ENCODE results near the gene GUCA2A.

The GUCA2A gene

GRCh38 chr1:42176902-42177519 is 12.5 kb upstream of the GUCA2A start:
- peak; percentile 43 for DNase-seq

DNA sequence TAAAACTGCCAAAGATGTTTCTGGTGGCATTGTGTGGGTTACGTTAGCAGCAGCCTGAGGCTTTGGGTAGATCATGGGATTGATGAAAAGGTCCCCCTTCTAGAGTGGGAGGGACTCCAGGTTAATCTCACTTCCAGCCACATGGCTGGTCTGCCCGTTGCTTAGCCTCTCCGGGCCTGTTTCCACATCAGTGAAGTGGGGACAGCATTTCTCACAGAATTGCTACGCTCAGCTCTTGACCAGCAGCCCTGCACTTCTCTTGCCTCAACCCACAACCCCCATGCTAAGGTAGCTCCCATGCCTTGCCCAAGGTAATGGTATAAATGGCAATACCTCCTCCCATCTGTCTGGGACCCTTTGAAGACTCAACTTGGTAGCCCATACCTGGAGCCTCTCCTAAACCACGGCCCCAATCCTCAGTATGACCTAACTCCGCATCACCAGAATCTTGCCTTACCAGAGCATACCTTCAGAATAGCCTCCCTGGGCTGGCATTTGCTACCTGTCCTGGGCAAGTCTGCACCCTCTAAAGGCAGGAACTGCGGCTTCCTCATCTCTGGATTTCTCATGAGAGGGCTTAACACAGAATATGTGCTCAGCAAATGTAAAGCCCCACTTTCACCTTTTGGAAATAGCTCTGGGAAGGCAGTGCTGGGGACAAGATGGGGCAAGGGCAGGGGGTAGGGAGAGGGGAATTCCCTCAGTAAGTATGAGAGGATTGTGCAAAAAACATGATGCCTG is 10.9 kb upstream of the GUCA2A start:
- no peak for DNase-seq

- no peak for DNase-seq
Observed at GRCh38 chr1:42173961-42174735, 9.6 kb upstream of the GUCA2A start.

GRCh38 chr1:42173155-42173933 is 8.8 kb upstream of the GUCA2A start:
- peak; percentile 65 for DNase-seq

DNA sequence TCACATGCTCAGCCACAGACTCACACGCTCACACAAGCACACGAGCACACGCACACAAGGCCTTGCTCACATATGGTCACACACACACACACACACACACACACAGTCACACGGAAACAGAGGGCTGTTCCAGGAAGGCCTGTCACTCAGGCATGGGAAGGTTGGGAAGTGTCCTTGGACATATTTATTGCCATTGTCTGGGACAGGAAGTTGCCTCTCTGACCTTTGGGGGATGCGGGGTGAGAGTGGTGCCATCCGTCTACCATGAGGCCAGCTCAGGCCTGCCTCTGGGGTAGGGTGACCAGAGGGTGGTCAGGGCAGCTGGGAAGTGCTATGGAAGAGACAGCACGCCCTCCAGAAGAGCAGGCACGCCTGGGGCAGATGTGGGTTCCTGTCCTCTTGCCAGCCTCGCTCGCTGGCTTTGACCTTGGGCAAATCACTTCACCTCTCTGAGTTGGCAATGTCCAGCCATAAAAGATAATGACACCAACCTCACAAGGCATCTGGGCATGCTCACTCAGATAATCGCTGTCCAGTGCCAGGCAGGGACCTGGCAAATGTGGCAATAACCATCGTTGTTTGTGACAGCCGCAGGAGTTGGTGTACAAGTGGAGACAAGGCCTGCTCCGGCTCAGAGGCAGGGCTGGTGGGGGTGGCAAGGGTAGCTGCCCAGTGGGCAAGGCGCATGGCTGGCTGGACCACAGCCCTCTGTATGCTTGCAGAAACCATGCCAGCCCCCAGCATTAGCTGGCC is 8.0 kb upstream of the GUCA2A start:
- no peak for DNase-seq

DNA sequence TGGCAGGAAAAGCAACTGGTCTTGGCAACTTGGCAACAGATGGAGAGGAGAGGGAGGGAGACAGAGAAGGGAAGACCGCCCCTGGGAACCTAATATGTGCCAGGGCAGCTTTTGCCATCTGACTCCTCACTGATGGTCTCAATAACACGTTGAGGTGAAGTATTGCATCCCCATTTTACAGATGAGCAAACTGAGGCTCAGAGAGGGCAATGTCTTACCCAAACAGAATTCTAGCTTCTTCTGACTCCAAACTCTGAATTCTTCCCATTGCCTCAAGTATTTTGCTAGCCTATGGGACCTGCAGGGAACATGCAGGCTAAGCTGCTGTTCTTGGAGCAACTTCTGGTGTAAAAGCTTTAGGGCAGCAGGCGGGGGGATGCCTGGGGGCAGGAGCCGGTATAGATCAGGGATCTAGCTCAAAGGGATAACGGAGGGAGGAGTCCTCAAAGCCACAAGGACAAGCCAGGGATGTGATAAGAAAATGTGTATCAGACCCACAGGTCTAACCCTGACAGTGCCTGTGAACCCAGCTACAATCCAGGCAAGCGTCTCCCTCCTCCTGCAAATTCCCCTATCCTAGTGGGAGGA is 7.2 kb upstream of the GUCA2A start:
- no peak for DNase-seq

DNA sequence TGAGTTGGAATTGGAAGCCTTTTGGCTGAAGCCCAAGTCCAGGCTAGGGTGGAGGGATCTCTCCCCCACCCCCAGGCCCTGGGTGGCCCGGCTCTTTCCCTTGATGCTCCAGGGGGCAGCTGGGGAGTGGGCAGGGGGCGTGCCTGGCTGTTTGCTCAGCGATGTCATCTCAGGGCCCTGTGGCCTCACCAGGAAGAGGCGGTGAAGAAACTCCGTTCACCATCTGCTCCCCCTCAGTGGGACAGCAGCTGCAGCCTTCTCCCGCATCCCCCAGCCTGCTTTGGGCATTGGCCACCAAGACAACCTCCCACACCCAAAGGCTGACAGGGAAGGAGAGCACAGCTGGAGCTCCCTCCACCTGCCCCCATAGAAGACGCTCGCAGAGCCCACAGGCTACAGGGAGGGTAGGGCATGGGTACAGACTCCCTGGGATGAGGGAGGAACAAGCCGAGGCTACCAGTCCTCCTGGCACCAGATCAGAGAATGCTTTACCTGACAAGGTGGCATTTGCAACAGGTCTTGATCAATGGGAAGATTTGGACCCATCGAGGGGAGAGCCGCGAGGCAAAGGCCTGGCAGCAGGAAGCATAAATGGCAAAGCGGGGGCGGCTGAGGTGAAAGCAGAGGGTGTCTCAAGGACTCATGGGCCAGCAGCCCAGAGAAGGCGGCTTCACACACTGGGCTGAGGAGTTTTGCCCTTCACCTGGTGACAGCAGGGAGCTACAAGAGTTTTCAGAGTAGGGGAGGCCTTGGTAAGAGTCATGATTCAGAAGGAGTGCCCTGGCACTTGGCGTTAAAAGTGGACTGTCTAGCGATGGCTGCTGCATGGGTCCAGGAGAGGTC is 6.5 kb upstream of the GUCA2A start:
- DNase-seq: no peak

DNA sequence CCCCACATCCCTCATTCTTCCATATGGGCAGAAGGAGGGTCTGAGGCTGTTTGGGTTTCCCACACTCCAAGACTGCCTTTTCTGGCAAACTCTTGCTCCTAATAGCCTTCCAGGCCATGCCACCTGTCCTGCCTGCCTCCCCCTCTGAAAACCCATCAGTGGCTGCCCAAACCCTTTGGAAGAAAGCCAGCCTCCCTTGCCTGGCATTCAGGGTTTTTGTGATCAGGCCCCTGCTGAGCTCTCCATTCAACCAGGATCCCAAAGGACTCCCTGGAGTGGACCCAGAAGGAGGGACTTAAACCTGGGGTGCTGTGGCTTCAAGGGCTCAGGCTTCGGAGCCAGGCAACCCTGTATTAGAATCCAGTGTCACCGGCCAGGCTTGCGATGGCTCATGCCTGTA is 4.2 kb upstream of the GUCA2A start:
- DNase-seq: no peak

DNA sequence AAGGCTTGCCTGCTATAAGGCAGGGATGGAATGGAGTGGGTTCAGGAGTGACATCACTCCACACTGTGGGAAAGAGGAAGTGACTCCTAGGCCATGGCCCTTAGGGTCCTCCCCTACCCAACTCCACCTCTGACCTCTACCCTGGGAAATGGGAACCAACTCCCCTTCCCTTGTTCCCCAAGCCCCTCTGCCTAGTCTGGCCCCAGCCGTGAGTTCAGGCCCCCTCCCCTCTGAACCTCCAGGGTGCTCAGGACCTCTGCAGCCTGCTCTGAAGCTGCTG is 3.8 kb upstream of the GUCA2A start:
- DNase-seq: peak; percentile 77

DNA sequence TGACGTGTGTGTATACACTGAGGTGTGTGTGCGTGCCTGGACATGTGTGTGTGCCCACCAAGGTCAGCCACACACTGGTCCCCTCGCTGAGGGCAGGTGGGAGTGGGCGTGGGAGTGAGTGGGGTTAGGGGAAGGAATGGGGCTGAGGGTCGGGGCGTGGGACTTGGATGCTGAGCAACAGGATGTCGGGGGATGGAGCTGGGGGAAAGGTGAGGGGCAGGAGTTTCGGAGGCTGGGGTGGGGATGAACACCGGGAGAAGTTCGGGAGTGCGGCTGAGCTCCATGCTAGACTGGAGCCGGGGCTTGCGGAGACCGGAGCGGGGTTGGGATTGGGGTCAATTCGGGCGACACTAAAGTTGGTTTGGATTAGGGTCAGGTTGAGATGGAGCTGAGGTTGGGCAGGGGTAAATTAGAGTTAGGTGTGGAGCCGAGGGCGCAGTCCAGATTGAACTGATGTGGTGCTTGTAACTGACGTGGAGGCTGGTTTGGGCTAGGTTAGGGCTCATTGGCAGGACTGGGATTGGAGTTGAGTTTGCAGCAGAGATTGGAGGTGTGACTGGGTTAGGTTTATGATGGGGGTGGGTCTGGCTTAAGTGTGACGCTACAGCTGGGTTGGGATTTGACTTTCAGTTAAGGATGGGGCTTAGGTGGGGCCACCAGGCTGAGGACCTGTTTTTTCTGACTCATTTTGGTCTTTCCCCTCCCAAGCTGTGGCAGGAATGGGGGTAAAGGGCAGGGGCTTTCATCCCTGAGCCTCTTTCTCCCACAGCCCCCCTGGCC is 3.3 kb upstream of the GUCA2A start:
- no peak for DNase-seq

- DNase-seq: no peak
Observed at GRCh38 chr1:42165511-42166210, 1.1 kb upstream of the GUCA2A start.

GRCh38 chr1:42163536-42164503 is 725 bp downstream of the GUCA2A start:
- DNase-seq: no peak

DNA sequence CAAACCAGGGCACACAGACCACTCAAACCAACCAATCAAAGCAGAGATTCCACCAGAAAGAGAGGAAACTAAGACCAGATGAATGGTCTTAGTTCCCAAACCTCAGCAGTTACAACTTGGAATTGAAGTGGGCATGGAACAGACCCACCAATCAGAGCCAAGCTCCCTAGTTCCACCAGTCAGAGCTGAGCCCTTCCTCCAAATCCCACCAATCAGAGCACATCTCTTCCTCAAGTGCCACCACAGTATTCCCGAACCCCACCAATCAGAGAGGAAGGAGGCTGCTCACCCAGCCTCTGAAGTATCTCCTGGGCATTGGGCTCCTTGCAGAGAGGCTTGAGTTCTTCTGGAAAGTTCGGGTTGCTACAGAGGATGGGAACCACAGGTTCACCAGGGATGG is 1.4 kb downstream of the GUCA2A start:
- DNase-seq: no peak

DNA sequence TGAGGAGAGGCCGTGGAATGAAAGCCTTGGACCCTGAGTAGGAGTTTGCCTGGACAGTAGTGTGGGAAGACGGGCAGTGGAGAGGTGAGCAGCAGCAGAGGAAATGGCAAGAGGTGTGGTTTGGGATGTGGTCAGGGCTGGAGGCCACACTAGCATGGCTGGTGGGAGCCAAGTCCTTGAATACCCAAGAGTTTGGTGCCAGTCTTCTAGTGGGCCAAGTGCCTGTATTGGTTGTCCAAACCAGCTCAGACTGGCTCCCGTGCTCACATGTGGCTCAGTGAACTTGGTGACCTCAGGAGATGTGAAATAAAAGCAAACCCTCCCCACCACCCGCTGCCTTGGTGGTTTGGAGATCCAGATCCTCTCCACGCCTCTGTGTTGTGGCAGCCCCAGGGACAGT is 2.4 kb downstream of the GUCA2A start:
- DNase-seq: no peak

- DNase-seq: no peak
Observed at GRCh38 chr1:42158189-42158588, 6.4 kb downstream of the GUCA2A start.

DNA sequence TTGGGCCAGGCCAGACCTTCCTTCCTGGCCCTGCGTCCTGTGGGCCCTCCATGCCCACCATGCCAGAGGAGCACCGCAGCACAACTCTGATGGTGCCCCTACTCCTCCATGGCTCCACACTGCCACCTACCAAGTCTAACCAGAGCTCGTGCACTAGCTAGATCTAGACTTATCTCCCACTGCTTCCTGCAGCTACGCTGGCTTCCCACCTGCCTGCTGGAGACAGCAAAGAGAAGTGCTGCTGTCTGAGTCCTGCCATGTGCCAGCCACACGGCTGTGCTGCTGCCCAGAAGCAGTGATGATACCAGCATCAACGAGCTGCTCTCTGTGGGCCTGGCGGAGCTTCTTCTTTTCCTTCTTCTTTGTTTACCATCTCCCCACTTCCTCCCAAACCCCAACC is 6.9 kb downstream of the GUCA2A start:
- DNase-seq: no peak

- DNase-seq: no peak
Observed at GRCh38 chr1:42155362-42155761, 9.2 kb downstream of the GUCA2A start.

GRCh38 chr1:42154685-42155084 is 9.9 kb downstream of the GUCA2A start:
- no peak for DNase-seq

DNA sequence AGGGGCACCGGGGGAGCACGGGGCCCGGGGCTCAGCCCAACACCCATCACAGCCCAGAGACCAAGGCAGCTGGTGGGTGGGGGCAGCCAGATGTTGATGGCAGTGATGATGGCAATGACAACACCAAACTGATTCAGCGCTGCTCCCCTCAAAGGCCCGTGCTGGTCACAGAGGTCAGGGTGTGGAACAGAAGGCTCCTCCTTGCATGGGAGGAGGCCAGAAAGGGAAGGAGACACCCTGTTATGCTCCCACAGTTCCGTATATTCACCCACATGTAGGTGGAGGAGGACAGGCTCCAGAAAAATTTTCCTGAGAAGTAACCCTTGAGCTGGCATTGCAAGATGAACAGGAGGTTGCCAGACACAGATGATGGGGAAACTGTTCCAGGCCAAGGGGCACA is 10.9 kb downstream of the GUCA2A start:
- DNase-seq: no peak

All from suppressor macrophage treated with lipopolysaccharide for 4 hours (primary cell).